Erythroblast (primary cell): ENCODE data around the gene CRCP.

Experiments used
- GATA1 ChIP-seq: IDR thresholded peaks from 2 replicates; pipeline ENCODE4 v1.6.1; 2011; ENCODE audit warnings: low read depth, mild to moderate bottlenecking, control low read depth, low read length, moderate library complexity
- POLR2A ChIP-seq: IDR thresholded peaks from 2 replicates; pipeline ENCODE4 v1.6.1; 2011; ENCODE audit warnings: mild to moderate bottlenecking, low read length

GRCh38 chr7:66198956-66199355 is 84.3 kb downstream of the CRCP start:
- no peak for TF ChIP-seq POLR2A
- no peak for TF ChIP-seq GATA1
